DOHH2 (cell line): ENCODE data around the gene CAMKMT.

Source experiments
- H3F3A ChIP-seq: fragments of 200-600 bp; sonication (generic), shearing (Covaris generic); 2 replicates; pipeline ENCODE4 v1.6.0; 2016; ENCODE audit warnings: antibody characterized with exemption, mild to moderate bottlenecking; ENCODE audit not compliant: control insufficient read depth, insufficient read depth
- H3K27ac ChIP-seq: fragments of 200-600 bp; sonication (generic); 2 replicates; pipeline ENCODE4 v1.5.1; 2014; ENCODE audit warnings: low read depth, mild to moderate bottlenecking, low read length, moderate library complexity
- H3K27me3 ChIP-seq: fragments of 200-600 bp; sonication (generic); 2 replicates; pipeline ENCODE4 v1.6.1; 2014; ENCODE audit warnings: mild to moderate bottlenecking, low read length, mixed read lengths; ENCODE audit not compliant: control insufficient read depth
- H3K36me3 ChIP-seq: fragments of 200-600 bp; sonication (generic); 2 replicates; pipeline ENCODE4 v1.6.1; 2014; ENCODE audit warnings: mild to moderate bottlenecking, low read length, moderate library complexity, mixed read lengths; ENCODE audit not compliant: control insufficient read depth
- H3K4me1 ChIP-seq: fragments of 200-600 bp; sonication (generic); 2 replicates; pipeline ENCODE4 v1.6.1; 2014; ENCODE audit warnings: mild to moderate bottlenecking, low read length, mixed read lengths; ENCODE audit not compliant: control insufficient read depth
- H3K4me2 ChIP-seq: fragments of 200-600 bp; sonication (generic); 2 replicates; pipeline ENCODE4 v1.6.0; 2014; ENCODE audit warnings: mild to moderate bottlenecking, low read length, moderate library complexity
- H3K4me3 ChIP-seq: fragments of 200-600 bp; sonication (generic); 2 replicates; pipeline ENCODE4 v1.5.1; 2014; ENCODE audit warnings: mild to moderate bottlenecking, low read length, mixed read lengths
- H3K79me2 ChIP-seq: fragments of 200-600 bp; sonication (generic); 2 replicates; pipeline ENCODE4 v1.6.1; 2014; ENCODE audit warnings: mild to moderate bottlenecking, low read length, mixed read lengths; ENCODE audit not compliant: control insufficient read depth
- H3K9me2 ChIP-seq: fragments of 200-600 bp; sonication (generic); replicated peaks from 2 replicates; pipeline ENCODE4 v1.6.1; 2014; ENCODE audit warnings: mild to moderate bottlenecking, low read length, mixed read lengths; ENCODE audit not compliant: control insufficient read depth
- H3K9me3 ChIP-seq: fragments of 200-600 bp; sonication (generic); 2 replicates; pipeline ENCODE4 v1.6.1; 2014; ENCODE audit warnings: antibody characterized with exemption, low read length, mixed read lengths; ENCODE audit not compliant: control insufficient read depth, insufficient read depth
- H4K20me1 ChIP-seq: fragments of 200-600 bp; sonication (generic); 2 replicates; pipeline ENCODE4 v1.6.0; 2014; ENCODE audit warnings: low read depth, mild to moderate bottlenecking, antibody characterized with exemption, low read length, moderate library complexity; ENCODE audit not compliant: control insufficient read depth, insufficient read depth
- CTCF ChIP-seq: fragments of 200-600 bp; sonication (generic); IDR thresholded peaks from one replicate; pipeline ENCODE4 v1.5.1; 2014; ENCODE audit warnings: antibody characterized with exemption, mild to moderate bottlenecking, low read depth, low read length; ENCODE audit not compliant: poor library complexity, severe bottlenecking
- EZH2phosphoT487 ChIP-seq: fragments of 200-600 bp; sonication (generic); IDR thresholded peaks from 2 replicates; pipeline ENCODE4 v1.6.1; 2017; ENCODE audit warnings: borderline replicate concordance, mild to moderate bottlenecking, antibody characterized with exemption, low read length, moderate library complexity, mixed read lengths

CAMKMT gene

GRCh38 chr2:44639399-44639798 lies 277.7 kb downstream of the CAMKMT start:
- no peaks in the 10 kb centered on the region for H3K9me3 ChIP-seq
- no peak overlapping the region for H3K4me3 ChIP-seq
- no peaks in the 10 kb centered on the region for H3K27me3 ChIP-seq
- no peaks in the 10 kb centered on the region for H3K4me1 ChIP-seq
- no peaks in the 10 kb centered on the region for H3K79me2 ChIP-seq
- no peaks in the 10 kb centered on the region for H3K9me2 ChIP-seq
- no peak for TF ChIP-seq CTCF
- TF ChIP-seq EZH2phosphoT487 = no peak
- no peaks in the 10 kb centered on the region for H3K36me3 ChIP-seq
- no peaks in the 10 kb centered on the region for H4K20me1 ChIP-seq
- H3F3A ChIP-seq = no peaks in the 10 kb centered on the region
- H3K4me2 ChIP-seq = no peak overlapping the region
- no peak overlapping the region for H3K27ac ChIP-seq

GRCh38 chr2:44642123-44642857 lies 280.5 kb downstream of the CAMKMT start:
- Histone ChIP-seq H3K79me2 (no peaks in the 10 kb centered on the region), H3K4me3 (no peak overlapping the region), H3K4me1 (no peaks in the 10 kb centered on the region), H3K27ac (no peak overlapping the region), H3K4me2 (no peak overlapping the region), H4K20me1 (no peaks in the 10 kb centered on the region), H3K36me3 (no peaks in the 10 kb centered on the region), H3K27me3 (no peaks in the 10 kb centered on the region), H3F3A (no peaks in the 10 kb centered on the region), H3K9me3 (no peaks in the 10 kb centered on the region), H3K9me2 (no peaks in the 10 kb centered on the region)
- TF ChIP-seq EZH2phosphoT487 (no peak), CTCF (no peak)

GRCh38 chr2:44645937-44646336 lies 284.2 kb downstream of the CAMKMT start:
- Histone ChIP-seq H3K27me3 (no peaks in the 10 kb centered on the region), H3K79me2 (no peaks in the 10 kb centered on the region), H4K20me1 (no peaks in the 10 kb centered on the region), H3K27ac (no peak overlapping the region), H3K4me1 (no peaks in the 10 kb centered on the region), H3K4me2 (no peak overlapping the region), H3K4me3 (no peak overlapping the region), H3F3A (no peaks in the 10 kb centered on the region), H3K36me3 (no peaks in the 10 kb centered on the region), H3K9me3 (no peaks in the 10 kb centered on the region), H3K9me2 (no peaks in the 10 kb centered on the region)
- no peak for TF ChIP-seq EZH2phosphoT487
- TF ChIP-seq CTCF = no peak
